AG09309 (cell line): ENCODE results near the gene SLC22A23.

ENCODE experiments used
- DNase-seq: peaks from one replicate; pipeline ENCODE4 v3.0.0-alpha.2; 2010; ENCODE audit warnings: low read depth
- H3K4me3 ChIP-seq: 2 replicates; pipeline ENCODE4 v1.5.1; 2011; ENCODE audit warnings: mild to moderate bottlenecking, low read depth, low read length, moderate library complexity; ENCODE audit not compliant: control insufficient read depth
- TF ChIP-seq, protein P1 (sequence below): IDR thresholded peaks from 2 replicates; pipeline ENCODE4 v1.5.1; 2011; ENCODE audit warnings: mild to moderate bottlenecking, low read depth, low read length, inconsistent platforms; ENCODE audit not compliant: insufficient read depth, control insufficient read depth; ENCODE audit errors: missing control alignments

SLC22A23 gene

DNA sequence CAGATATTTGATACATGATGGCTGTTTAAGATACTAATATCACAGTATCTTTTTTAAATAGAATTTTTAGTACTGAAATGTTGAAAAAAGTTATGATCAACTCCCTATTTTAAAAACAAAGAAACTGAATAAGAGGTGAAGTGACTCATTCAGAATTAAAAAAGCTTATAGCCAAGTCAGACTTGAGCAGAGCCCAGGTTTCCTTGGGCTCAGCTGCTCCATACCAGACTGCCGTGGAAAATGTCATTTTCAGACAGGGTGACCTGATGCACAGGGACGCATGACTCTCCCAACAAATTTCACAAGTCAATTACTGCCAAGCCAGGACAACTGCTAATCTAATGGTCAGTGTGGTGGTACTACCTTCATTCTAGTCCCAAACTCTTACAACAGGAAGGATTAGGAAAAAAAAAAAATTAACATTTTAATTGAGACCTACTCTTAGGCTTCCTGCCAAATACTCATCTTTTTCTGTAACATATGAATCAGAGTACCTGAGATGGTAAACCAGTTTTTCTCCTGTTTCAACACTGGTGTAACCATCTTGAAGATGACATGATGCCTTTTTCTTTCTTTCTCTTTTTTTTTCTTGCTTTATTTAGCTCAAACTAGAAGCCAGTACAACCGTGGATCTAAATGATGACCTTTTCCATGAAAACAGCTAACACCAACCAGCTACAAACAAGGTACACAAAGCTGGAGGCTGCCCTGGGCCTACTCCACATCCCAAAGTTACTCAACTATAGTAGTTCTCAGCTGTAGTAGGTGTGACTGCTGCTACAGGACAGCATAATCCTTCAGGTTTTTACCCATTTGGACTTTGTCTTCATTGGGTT, 30.5 kb downstream of the SLC22A23 start:
- TF ChIP-seq, protein P1, sequence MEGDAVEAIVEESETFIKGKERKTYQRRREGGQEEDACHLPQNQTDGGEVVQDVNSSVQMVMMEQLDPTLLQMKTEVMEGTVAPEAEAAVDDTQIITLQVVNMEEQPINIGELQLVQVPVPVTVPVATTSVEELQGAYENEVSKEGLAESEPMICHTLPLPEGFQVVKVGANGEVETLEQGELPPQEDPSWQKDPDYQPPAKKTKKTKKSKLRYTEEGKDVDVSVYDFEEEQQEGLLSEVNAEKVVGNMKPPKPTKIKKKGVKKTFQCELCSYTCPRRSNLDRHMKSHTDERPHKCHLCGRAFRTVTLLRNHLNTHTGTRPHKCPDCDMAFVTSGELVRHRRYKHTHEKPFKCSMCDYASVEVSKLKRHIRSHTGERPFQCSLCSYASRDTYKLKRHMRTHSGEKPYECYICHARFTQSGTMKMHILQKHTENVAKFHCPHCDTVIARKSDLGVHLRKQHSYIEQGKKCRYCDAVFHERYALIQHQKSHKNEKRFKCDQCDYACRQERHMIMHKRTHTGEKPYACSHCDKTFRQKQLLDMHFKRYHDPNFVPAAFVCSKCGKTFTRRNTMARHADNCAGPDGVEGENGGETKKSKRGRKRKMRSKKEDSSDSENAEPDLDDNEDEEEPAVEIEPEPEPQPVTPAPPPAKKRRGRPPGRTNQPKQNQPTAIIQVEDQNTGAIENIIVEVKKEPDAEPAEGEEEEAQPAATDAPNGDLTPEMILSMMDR, result no peak
- H3K4me3 ChIP-seq, result no peak overlapping the region
- DNase-seq, result no peak

DNA sequence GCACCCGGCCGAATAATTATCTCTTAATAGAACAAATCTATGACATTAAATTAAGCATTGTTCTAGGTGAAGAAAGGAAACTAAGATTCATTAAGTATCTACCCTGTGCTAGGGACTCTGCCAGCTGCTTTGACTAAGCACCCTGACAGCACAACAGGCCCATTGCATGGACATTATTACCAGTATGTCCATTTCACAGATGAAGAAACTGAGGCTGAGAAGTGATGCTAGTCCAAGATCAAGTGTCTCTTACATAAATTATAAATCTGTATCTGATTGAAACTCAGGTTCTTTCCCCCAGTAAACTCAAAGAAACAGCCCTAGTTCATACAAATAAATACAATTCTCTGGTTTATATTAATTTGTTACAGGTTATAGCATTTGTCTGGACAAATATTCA, 31.3 kb downstream of the SLC22A23 start:
- no peak for DNase-seq
- no peak overlapping the region for H3K4me3 ChIP-seq
- TF ChIP-seq, protein P1, result no peak

DNA sequence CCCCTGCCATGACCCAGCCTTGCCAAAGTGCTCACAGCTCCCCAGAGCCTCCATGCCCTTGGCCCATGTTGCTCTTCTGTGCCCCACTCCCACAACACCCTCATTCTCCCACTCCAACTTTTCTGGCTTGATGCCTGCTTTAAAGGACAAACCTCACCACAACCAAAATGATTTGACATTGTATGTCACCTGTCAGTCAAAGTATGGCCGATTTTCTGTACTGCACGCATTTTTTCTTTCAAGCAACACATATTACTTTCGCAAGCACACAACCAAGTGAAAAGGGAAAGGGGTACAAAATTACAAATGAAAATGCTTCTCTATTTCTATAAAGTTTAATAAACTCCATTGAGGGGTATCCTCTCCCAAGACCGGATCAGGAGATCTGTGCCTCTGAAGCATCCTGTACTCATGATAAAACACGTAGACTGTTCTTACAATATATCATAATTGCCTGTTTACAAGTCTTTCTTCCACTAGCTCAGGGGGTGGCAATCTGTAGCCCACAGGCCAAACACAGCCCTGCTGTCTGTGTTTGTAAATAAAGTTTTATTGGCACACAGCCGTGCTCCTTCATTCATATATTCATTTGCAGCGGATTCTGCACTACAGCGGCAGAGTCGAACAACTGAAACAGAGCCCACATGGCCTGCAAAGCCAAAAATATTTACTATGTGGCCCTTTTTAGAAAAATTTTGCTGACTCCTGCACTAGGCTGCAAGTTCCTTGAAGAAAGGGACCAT, 32.5 kb downstream of the SLC22A23 start:
- TF ChIP-seq, protein P1, result no peak
- H3K4me3 ChIP-seq, result no peak overlapping the region
- DNase-seq, result no peak

DNA sequence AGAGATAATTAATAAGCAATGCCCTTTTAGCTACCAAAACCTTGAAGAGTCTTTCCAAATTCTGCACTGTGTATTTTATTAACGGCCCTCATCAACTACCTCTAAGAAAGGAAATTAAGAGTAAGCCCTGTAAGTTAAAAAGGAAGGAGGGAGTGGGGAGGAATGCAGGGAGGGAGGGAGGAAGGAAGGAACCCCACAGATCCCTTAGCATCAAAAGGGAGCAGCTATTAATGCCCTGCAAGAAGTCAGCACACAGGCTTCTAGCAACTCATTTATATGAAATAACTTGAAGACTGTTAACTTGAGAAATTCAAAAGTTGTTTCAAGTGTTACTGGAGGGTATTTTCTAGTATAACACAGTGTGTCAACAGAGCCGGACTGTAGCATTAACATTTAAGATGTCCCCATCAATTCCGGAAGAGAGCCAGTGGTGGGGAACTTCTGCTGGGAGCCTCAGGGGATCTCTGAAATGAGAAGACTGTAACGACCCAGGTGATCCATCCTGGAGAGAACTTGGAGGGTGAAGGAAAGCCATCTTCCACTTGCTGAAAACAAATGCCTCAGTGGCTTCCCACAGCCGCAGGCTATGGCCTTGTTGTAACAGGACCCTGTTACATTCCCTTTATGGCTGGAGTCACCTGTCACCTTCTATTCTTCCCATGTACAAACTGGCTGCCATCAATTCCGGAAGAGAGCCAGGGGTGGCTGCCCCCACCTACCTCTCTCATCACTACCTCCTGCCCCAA, 33.2 kb downstream of the SLC22A23 start:
- TF ChIP-seq, protein P1, result no peak
- no peak overlapping the region for H3K4me3 ChIP-seq
- DNase-seq, result no peak

DNA sequence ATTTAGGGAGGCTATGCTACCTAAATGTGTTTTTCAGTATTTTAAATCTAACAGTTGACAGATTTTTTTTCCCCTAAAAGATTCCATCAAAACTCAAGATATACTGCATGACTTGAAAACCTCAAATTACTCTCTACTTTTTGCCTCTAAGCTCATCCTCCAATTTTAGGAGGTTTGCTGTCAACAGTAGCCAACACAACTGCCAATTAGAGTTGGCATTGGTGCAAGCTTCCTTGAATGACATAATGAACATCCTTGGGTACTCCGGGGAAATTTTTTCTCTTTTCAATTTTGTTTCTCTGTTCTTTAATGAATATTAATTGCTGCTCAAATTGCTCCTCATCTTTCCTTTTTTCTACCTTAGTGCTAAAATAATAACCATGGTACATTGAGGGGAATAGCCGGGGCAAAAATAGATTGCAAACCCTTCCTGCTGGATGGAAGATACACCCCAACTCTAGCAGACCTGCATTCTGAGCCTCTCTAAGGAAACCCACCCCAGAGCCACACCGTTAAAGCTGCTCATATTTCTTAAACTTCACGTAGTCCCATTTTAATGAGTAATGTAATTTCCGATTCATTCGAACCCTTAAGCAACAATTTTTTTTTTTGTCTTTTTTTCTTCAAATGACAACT, 34.3 kb downstream of the SLC22A23 start:
- H3K4me3 ChIP-seq, result no peak overlapping the region

More for the DNA sequence above, 34.3 kb downstream of the SLC22A23 start:
- no peak for DNase-seq
- TF ChIP-seq, protein P1, result no peak
